HEK293T (cell line): ENCODE measurements around the gene LDHB.

ENCODE experiments used
- CTCF ChIA-PET: fragments of 350-600 bp; formaldehyde crosslinking; extraction: SDS; loops from one replicate; lab custom pipeline; 2021; ENCODE audit warnings: antibody characterized with exemption, inconsistent platforms; lab: Yijun Ruan, JAX
- POLR2A ChIA-PET: fragments of 350-600 bp; formaldehyde crosslinking; extraction: SDS; loops from one replicate; lab custom pipeline; 2020; ENCODE audit warnings: antibody characterized with exemption, inconsistent platforms; lab: Yijun Ruan, JAX
- DNase-seq: peaks from one replicate; pipeline ENCODE4 v3.0.0; 2012; ENCODE audit warnings: mixed read lengths; ENCODE audit errors: extremely low spot score
- ARNT ChIP-seq: fragments of 450-650 bp; IDR thresholded peaks from 2 replicates; pipeline ENCODE4 v1.6.1; 2017; ENCODE audit warnings: mild to moderate bottlenecking
- BHLHE40 ChIP-seq: fragments of 450-650 bp; IDR thresholded peaks from 2 replicates; pipeline ENCODE4 v1.6.1; 2016; ENCODE audit warnings: mild to moderate bottlenecking, moderate library complexity, borderline replicate concordance
- CTBP1 ChIP-seq: fragments of 450-650 bp; IDR thresholded peaks from 2 replicates; pipeline ENCODE4 v1.6.1; 2016; ENCODE audit warnings: borderline replicate concordance
- ELF4 ChIP-seq: fragments of 450-650 bp; IDR thresholded peaks from 2 replicates; pipeline ENCODE4 v1.6.1; 2017; ENCODE audit warnings: antibody characterized with exemption
- FOXA1 ChIP-seq: fragments of 450-650 bp; IDR thresholded peaks from 2 replicates; pipeline ENCODE4 v1.6.1; 2016; ENCODE audit warnings: mild to moderate bottlenecking
- FOXK2 ChIP-seq: fragments of 450-650 bp; IDR thresholded peaks from 2 replicates; pipeline ENCODE4 v1.6.1; 2016; ENCODE audit warnings: mild to moderate bottlenecking
- FOXM1 ChIP-seq: fragments of 450-650 bp; IDR thresholded peaks from 2 replicates; pipeline ENCODE4 v1.6.1; 2017; ENCODE audit warnings: mild to moderate bottlenecking, borderline replicate concordance
- HDGF ChIP-seq: fragments of 450-650 bp; IDR thresholded peaks from 2 replicates; pipeline ENCODE4 v1.6.1; 2017; ENCODE audit warnings: antibody characterized with exemption, borderline replicate concordance
- L3MBTL2 ChIP-seq: fragments of 450-650 bp; conservative IDR thresholded peaks from 2 replicates; pipeline ENCODE4 v1.6.1; 2016; ENCODE audit warnings: mild to moderate bottlenecking
- LEF1 ChIP-seq: fragments of 450-650 bp; IDR thresholded peaks from 2 replicates; pipeline ENCODE4 v1.6.1; 2017; ENCODE audit warnings: mild to moderate bottlenecking, borderline replicate concordance
- NFRKB ChIP-seq: fragments of 450-650 bp; IDR thresholded peaks from 2 replicates; pipeline ENCODE4 v1.6.1; 2016; ENCODE audit warnings: mild to moderate bottlenecking, moderate library complexity
- SP1 ChIP-seq: fragments of 450-650 bp; IDR thresholded peaks from 2 replicates; pipeline ENCODE4 v1.6.1; 2017
- SUZ12 ChIP-seq: fragments of 450-650 bp; IDR thresholded peaks from 2 replicates; pipeline ENCODE4 v1.6.1; 2016; ENCODE audit warnings: mild to moderate bottlenecking
- TARDBP ChIP-seq: fragments of 450-650 bp; IDR thresholded peaks from 2 replicates; pipeline ENCODE4 v1.6.1; 2016
- ZNF384 ChIP-seq: fragments of 450-650 bp; IDR thresholded peaks from 2 replicates; pipeline ENCODE4 v1.6.1; 2016
- TF ChIP-seq, protein P1 (sequence below): fragments of 450-650 bp; IDR thresholded peaks from 2 replicates; pipeline ENCODE4 v1.6.1; 2016

The LDHB gene

DNA sequence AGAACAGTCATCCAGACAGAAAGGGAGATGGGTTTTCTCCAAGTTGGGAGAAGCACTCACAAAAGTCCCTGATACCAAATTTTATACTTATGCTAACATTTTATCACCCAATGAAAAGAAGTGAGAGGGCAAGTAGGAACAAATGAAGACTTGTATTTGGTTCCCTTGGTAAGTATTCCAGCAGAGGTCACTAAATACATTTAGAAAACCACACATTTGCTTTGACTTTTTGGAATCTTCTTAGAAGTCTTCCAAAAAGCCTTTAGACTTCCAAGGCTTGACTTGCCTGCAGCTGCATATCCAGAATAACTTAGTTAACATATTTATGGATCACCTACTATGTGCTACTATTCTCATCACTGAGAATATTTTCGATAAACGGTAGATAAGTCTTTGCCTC lies 49.9 kb downstream of the LDHB start:
- no peak for DNase-seq
- POLR2A ChIA-PET: no interaction called here
- CTCF ChIA-PET: no interaction called here
- TF ChIP-seq SP1 (no peak), FOXA1 (no peak), HDGF (no peak), BHLHE40 (no peak), FOXM1 (no peak), CTBP1 (no peak), FOXK2 (no peak), ARNT (no peak), LEF1 (no peak), SUZ12 (no peak), L3MBTL2 (no peak), TARDBP (no peak), NFRKB (no peak), ELF4 (no peak), ZNF384 (no peak)
- TF ChIP-seq, protein P1, sequence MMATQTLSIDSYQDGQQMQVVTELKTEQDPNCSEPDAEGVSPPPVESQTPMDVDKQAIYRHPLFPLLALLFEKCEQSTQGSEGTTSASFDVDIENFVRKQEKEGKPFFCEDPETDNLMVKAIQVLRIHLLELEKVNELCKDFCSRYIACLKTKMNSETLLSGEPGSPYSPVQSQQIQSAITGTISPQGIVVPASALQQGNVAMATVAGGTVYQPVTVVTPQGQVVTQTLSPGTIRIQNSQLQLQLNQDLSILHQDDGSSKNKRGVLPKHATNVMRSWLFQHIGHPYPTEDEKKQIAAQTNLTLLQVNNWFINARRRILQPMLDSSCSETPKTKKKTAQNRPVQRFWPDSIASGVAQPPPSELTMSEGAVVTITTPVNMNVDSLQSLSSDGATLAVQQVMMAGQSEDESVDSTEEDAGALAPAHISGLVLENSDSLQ: no peak

DNA sequence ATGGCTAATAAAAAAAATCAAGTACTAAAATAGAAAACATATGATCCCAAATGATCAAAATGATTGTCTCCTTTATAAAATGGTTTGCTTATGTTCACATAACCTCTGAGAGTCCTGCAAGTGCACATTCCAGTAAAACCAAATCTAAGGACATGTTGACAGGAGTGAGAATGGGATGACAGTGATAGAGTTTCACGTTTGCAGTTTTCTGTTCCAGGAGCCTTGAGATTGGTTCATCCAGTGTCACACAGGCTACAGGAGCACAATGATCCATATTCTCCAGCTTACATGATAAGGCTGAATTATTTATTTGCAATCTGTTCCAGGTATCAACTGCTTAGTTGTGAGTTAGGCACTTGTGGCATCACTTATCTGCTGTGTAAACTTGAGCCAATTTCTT lies 51.5 kb downstream of the LDHB start:
- no peak for DNase-seq
- CTCF ChIA-PET: no interaction called here
- POLR2A ChIA-PET: no interaction called here
- TF ChIP-seq HDGF: no peak
- no peak for TF ChIP-seq SUZ12
- no peak for TF ChIP-seq ZNF384
- no peak for TF ChIP-seq SP1
- TF ChIP-seq FOXM1: no peak
- TF ChIP-seq FOXK2: no peak
- TF ChIP-seq L3MBTL2: no peak
- TF ChIP-seq BHLHE40: no peak
- TF ChIP-seq, protein P1: no peak
- TF ChIP-seq TARDBP: no peak
- no peak for TF ChIP-seq NFRKB
- no peak for TF ChIP-seq CTBP1
- TF ChIP-seq FOXA1: no peak
- no peak for TF ChIP-seq LEF1
- no peak for TF ChIP-seq ARNT
- no peak for TF ChIP-seq ELF4

DNA sequence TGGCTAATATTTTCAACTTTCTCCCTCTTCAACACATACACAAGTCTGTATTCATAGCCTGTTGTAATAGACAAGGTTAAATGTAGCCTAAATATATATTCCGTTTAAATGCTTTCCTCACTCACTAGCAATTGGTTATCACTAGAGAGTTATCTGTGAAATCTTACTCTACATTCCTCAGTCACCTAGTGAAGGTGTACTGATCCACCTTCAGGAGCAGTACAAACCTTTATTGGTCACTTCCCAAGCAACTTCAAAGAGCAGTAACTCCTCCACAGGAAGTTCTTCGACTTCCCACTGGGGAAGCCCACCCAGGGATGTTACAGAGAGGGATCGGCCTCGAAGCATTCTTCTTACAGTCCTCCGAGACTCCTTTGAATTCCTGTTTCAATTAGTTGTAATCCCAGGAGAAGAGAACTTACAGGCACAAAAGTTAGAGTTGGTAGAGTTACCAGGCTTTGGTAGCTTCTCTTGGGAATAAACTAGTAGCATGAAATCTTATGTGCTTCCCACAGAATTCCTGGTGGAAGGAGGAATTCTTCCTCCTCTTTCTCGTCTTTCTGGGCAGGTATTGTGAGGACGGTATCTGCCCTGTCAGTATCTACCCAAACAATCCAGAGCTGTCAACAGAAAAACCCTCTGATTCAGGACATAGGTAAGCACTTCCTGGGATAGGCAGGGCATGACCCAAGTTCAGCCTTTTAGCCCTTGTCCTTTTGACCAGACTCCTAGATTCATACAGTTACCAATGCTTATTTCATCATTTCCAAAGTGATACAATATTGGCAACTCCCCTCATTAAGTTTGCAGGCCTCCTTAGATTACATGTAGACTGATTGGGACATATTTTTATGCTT lies 53.2 kb downstream of the LDHB start, which contains the start of gene GYS2:
Gene GYS2 (minus strand): TSS at position 603 of the 857 bp plus-strand sequence. CDS start 255 bp downstream, at position 348.
- DNase-seq: no peak
- TF ChIP-seq NFRKB: no peak
- no peak for TF ChIP-seq FOXK2
- TF ChIP-seq BHLHE40: no peak
- no peak for TF ChIP-seq CTBP1
- TF ChIP-seq ELF4: no peak
- TF ChIP-seq L3MBTL2: no peak
- TF ChIP-seq LEF1: no peak
- no peak for TF ChIP-seq SUZ12
- TF ChIP-seq FOXM1: no peak
- no peak for TF ChIP-seq TARDBP
- POLR2A ChIA-PET: no interaction called here
- CTCF ChIA-PET: interaction anchor here (0.6 to 0.7 kb wide), 2 partner anchors 43 to 76 kb away, joined by 3 to 4 read pairs; no protein-coding TSS in a partner anchor

GRCh38 chr12:21602774-21603173 lies 54.9 kb downstream of the LDHB start:
- POLR2A ChIA-PET: no interaction called here
- TF ChIP-seq ELF4 (no peak), NFRKB (no peak), ARNT (no peak), LEF1 (no peak), HDGF (no peak), FOXK2 (no peak)
- CTCF ChIA-PET: interaction anchor here (0.6 kb wide), 1 partner anchor 289 kb away, joined by 5 read pairs; no protein-coding TSS in a partner anchor
- no peak for DNase-seq

GRCh38 chr12:21600196-21600595 lies 57.4 kb downstream of the LDHB start:
- DNase-seq: no peak
- CTCF ChIA-PET: no interaction called here
- TF ChIP-seq LEF1 (no peak), BHLHE40 (no peak), HDGF (no peak), FOXK2 (no peak), L3MBTL2 (no peak), FOXA1 (no peak), FOXM1 (no peak), SP1 (no peak), TARDBP (no peak), ARNT (no peak)
- TF ChIP-seq, protein P1: no peak
- POLR2A ChIA-PET: no interaction called here
